Measurements from ENCODE around the gene SALL4.
"Not testable (repeated sequence)": the region's sequence is repeated elsewhere in the genome, so short reads cannot be mapped to it uniquely, and the experiment has no call there.

DNA sequence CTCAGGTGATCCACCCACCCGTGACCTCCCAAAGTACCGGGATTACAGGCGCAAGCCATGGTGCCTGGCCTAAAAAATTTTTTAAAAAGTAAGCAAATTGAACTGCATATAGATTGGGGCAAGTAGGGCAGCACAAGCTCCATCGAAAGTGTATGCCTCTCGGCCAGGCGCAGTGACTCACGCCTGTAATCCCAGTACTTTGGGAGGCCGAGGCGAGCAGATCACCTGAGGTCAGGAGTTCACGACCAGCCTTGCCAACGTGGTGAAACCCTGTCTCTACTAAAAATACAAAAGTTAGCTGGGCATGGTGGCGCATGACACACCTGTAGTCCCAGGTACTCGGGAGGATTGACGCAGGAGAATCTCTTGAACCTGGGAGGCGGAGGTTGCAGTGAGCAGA, 64.1 kb downstream of the SALL4 start:
- TF ChIP-seq, protein P1, sequence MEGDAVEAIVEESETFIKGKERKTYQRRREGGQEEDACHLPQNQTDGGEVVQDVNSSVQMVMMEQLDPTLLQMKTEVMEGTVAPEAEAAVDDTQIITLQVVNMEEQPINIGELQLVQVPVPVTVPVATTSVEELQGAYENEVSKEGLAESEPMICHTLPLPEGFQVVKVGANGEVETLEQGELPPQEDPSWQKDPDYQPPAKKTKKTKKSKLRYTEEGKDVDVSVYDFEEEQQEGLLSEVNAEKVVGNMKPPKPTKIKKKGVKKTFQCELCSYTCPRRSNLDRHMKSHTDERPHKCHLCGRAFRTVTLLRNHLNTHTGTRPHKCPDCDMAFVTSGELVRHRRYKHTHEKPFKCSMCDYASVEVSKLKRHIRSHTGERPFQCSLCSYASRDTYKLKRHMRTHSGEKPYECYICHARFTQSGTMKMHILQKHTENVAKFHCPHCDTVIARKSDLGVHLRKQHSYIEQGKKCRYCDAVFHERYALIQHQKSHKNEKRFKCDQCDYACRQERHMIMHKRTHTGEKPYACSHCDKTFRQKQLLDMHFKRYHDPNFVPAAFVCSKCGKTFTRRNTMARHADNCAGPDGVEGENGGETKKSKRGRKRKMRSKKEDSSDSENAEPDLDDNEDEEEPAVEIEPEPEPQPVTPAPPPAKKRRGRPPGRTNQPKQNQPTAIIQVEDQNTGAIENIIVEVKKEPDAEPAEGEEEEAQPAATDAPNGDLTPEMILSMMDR (conservative IDR thresholded peaks at IDR 0.05; ENCODE audit: low read depth in 2 of 2), result not testable (repeated sequence)
- not testable (repeated sequence) for TF ChIP-seq EZH2phosphoT487 (IDR thresholded peaks at IDR 0.05; ENCODE audit: unreplicated experiment); POLR2AphosphoS5 (IDR thresholded peaks at IDR 0.05; ENCODE audit: low read depth); CREB1 (CRISPR knock-in tag; IDR thresholded peaks at IDR 0.05; ENCODE audit: low read depth); EZH2 (IDR thresholded peaks at IDR 0.05; ENCODE audit: low read depth, unreplicated experiment)
- TF ChIP-seq, protein P2, sequence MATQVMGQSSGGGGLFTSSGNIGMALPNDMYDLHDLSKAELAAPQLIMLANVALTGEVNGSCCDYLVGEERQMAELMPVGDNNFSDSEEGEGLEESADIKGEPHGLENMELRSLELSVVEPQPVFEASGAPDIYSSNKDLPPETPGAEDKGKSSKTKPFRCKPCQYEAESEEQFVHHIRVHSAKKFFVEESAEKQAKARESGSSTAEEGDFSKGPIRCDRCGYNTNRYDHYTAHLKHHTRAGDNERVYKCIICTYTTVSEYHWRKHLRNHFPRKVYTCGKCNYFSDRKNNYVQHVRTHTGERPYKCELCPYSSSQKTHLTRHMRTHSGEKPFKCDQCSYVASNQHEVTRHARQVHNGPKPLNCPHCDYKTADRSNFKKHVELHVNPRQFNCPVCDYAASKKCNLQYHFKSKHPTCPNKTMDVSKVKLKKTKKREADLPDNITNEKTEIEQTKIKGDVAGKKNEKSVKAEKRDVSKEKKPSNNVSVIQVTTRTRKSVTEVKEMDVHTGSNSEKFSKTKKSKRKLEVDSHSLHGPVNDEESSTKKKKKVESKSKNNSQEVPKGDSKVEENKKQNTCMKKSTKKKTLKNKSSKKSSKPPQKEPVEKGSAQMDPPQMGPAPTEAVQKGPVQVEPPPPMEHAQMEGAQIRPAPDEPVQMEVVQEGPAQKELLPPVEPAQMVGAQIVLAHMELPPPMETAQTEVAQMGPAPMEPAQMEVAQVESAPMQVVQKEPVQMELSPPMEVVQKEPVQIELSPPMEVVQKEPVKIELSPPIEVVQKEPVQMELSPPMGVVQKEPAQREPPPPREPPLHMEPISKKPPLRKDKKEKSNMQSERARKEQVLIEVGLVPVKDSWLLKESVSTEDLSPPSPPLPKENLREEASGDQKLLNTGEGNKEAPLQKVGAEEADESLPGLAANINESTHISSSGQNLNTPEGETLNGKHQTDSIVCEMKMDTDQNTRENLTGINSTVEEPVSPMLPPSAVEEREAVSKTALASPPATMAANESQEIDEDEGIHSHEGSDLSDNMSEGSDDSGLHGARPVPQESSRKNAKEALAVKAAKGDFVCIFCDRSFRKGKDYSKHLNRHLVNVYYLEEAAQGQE (IDR thresholded peaks at IDR 0.05; ENCODE audit: unreplicated experiment), result not testable (repeated sequence)

Data from GM23338 (cell line).